Endothelial cell of umbilical vein (primary cell): ENCODE data around the gene FLACC1. TPM values are rescaled to one million over a fixed set of nuclear protein-coding genes. Genes with fewer than 3 reads are reported as not detected.

ENCODE experiments used
- BruUV-seq: library from RNA; stranded (reverse); fragments of 400-500 nt; replicated peaks from 2 replicates; lab custom pipeline; 2021; lab: Mats Ljungman, UMichigan
- CTCF ChIA-PET: fragments of 300-600, 350-600 bp; sonication (Branson Sonifier 250); formaldehyde crosslinking; loops from one replicate; lab custom pipeline; 2021; ENCODE audit warnings: antibody characterized with exemption, inconsistent platforms; lab: Charles Lee
- POLR2A ChIA-PET: fragments of 300-600, 350-600 bp; sonication (Branson Sonifier 250); formaldehyde crosslinking; loops from one replicate; lab custom pipeline; 2021; ENCODE audit warnings: antibody characterized with exemption, inconsistent platforms; lab: Charles Lee
- DNase-seq: peaks from one replicate; pipeline ENCODE4 v3.0.0-alpha.2; 2011; ENCODE audit warnings: low read depth, low spot score
- FAIRE-seq: peaks from 2 replicates; lab custom pipeline; 2011; peaks lifted over from hg19 to GRCh38; lab: Jason Lieb, UNC
- H2AFZ ChIP-seq: 2 replicates; pipeline ENCODE4 v1.6.0; 2012; ENCODE audit warnings: low read depth, low read length, control low read depth, inconsistent platforms
- H3K27ac ChIP-seq: 2 replicates; pipeline ENCODE4 v1.5.1; 2011; ENCODE audit warnings: low read depth, mild to moderate bottlenecking, control low read depth, low read length, moderate library complexity; ENCODE audit not compliant: insufficient read depth
- H3K27me3 ChIP-seq, 2 experiments: 2 replicates each; pipeline versions ENCODE4 v1.6.0 to v1.6.1; 2011; ENCODE audit warnings: low read length in 2 of 2, mixed read lengths in 1 of 2; ENCODE audit not compliant: control insufficient read depth in 2 of 2, insufficient read depth in 2 of 2
- H3K36me3 ChIP-seq, 2 experiments: 2 replicates in 1 of 2; 3 replicates in 1 of 2; pipeline ENCODE4 v1.5.1; 2011; ENCODE audit warnings: low read length in 2 of 2, mild to moderate bottlenecking in 1 of 2, moderate library complexity in 1 of 2; ENCODE audit not compliant: control insufficient read depth in 2 of 2, insufficient read depth in 2 of 2; ENCODE audit errors: extremely low read depth in 1 of 2
- H3K4me1 ChIP-seq: 3 replicates; pipeline ENCODE4 v1.5.1; 2011; ENCODE audit warnings: mild to moderate bottlenecking, low read length; ENCODE audit not compliant: control insufficient read depth, insufficient read depth; ENCODE audit errors: extremely low read depth
- H3K4me2 ChIP-seq: 2 replicates; pipeline ENCODE4 v1.6.1; 2011; ENCODE audit warnings: low read length, control low read depth, mixed read lengths; ENCODE audit not compliant: insufficient read depth
- H3K4me3 ChIP-seq, 3 experiments: fragments of 200-600 bp in 1 of 3; sonication (generic), shearing (Covaris generic) in 1 of 3; replicated peaks in 1 of 3; 2 replicates each; pipeline ENCODE4 v1.5.1; 2011 to 2016; ENCODE audit warnings: control low read depth in 3 of 3, low read length in 3 of 3, mild to moderate bottlenecking in 2 of 3, inconsistent platforms in 1 of 3, low read depth in 1 of 3, moderate library complexity in 1 of 3; ENCODE audit not compliant: insufficient read depth in 1 of 3
- H3K79me2 ChIP-seq: 2 replicates; pipeline ENCODE4 v1.6.0; 2012; ENCODE audit warnings: low read length, inconsistent platforms; ENCODE audit not compliant: control insufficient read depth, insufficient read depth
- H3K9ac ChIP-seq: replicated peaks from 2 replicates; pipeline ENCODE3; 2011; ENCODE audit warnings: low read length, control low read depth; ENCODE audit not compliant: insufficient read depth; ENCODE audit errors: extremely low read depth
- H3K9me1 ChIP-seq: replicated peaks from 3 replicates; pipeline ENCODE4 v1.6.0; 2011; ENCODE audit warnings: mild to moderate bottlenecking, low read length; ENCODE audit not compliant: control insufficient read depth, insufficient read depth; ENCODE audit errors: extremely low read depth
- H3K9me3 ChIP-seq: replicated peaks from 2 replicates; pipeline ENCODE4 v1.5.1; 2012; ENCODE audit warnings: low read length, inconsistent platforms; ENCODE audit not compliant: control insufficient read depth, insufficient read depth
- H4K20me1 ChIP-seq: replicated peaks from 2 replicates; pipeline ENCODE3; 2011; ENCODE audit warnings: mild to moderate bottlenecking, low read length; ENCODE audit not compliant: control insufficient read depth, insufficient read depth; ENCODE audit errors: extremely low read depth
- CTCF ChIP-seq, 2 donors: IDR thresholded peaks; 1 replicate in 1 of 2; 2 replicates in 1 of 2; pipeline ENCODE4 v1.5.1; 2011; ENCODE audit warnings: low read length in 2 of 2, mild to moderate bottlenecking in 2 of 2, moderate library complexity in 2 of 2, control low read depth in 1 of 2, inconsistent platforms in 1 of 2, low read depth in 1 of 2; ENCODE audit not compliant: insufficient read depth in 1 of 2; ENCODE audit errors: extremely low read depth in 1 of 2
- EZH2 ChIP-seq: IDR thresholded peaks from 2 replicates; pipeline ENCODE4 v1.6.1; 2012; ENCODE audit warnings: borderline replicate concordance, low read depth, mild to moderate bottlenecking, moderate library complexity, low read length, inconsistent platforms; ENCODE audit not compliant: severe bottlenecking
- FOS ChIP-seq: IDR thresholded peaks from 2 replicates; pipeline ENCODE4 v1.6.1; 2011; ENCODE audit warnings: mild to moderate bottlenecking, low read length, moderate library complexity, borderline replicate concordance; ENCODE audit not compliant: insufficient read depth
- GATA2 ChIP-seq: IDR thresholded peaks from 2 replicates; pipeline ENCODE4 v1.7.0; 2011; ENCODE audit warnings: low read depth, mild to moderate bottlenecking, moderate library complexity, mixed read lengths, low read length; ENCODE audit not compliant: insufficient read length, insufficient read depth
- JUN ChIP-seq: IDR thresholded peaks from 2 replicates; pipeline ENCODE4 v1.6.1; 2011; ENCODE audit warnings: borderline replicate concordance, low read depth; ENCODE audit not compliant: insufficient read length, insufficient read depth
- MAX ChIP-seq: IDR thresholded peaks from 2 replicates; pipeline ENCODE4 v1.6.1; 2011; ENCODE audit not compliant: insufficient read depth, insufficient read length
- MYC ChIP-seq: IDR thresholded peaks from one replicate; pipeline ENCODE4 v1.6.1; 2011; ENCODE audit warnings: mild to moderate bottlenecking, low read depth, low read length
- POLR2A ChIP-seq: IDR thresholded peaks from 2 replicates; pipeline ENCODE4 v1.6.1; 2012; ENCODE audit warnings: low read depth, mild to moderate bottlenecking, control low read depth, low read length
- POLR2AphosphoS5 ChIP-seq: IDR thresholded peaks from 2 replicates; pipeline ENCODE4 v1.6.1; 2012; ENCODE audit warnings: low read depth, mild to moderate bottlenecking, control low read depth, low read length, moderate library complexity; ENCODE audit not compliant: insufficient read depth
- dilution Hi-C: fragments of 300-500 bp; cut with MboI; formaldehyde crosslinking; loops from one replicate; pipeline ENCODE4 v1.15.0; 2019; ENCODE audit warnings: low sequenced_read_pairs; ENCODE audit not compliant: extremely low pct_ligation_motif_present
- intact Hi-C: fragments of 100-400 bp; cut with micrococcal nuclease; formaldehyde crosslinking; loops from one replicate; pipeline ENCODE4 v1.10.0; 2022
- polyA plus RNA-seq, 4 experiments: library from polyadenylated mRNA; depleted of rRNA in 3 of 4; stranded (reverse) in 3 of 4; unstranded in 1 of 4; fragments of >200 nt; gene quantifications; 2 replicates each; pipeline versions ENCODE4 v1.2.1 to v1.2.3, GENCODE V29; 2011 to 2012; ENCODE audit warnings: missing spikeins in 1 of 4
- total RNA-seq: library from RNA; stranded (reverse); gene quantifications from 2 replicates; pipeline ENCODE4 v1.2.3, GENCODE V29; 2021

Gene FLACC1
- total and polyA plus RNA-seq, 2 donors (not counting 3 experiments of a cell fraction or from before 2014, with no cell fraction given), result 0.11 to 1.4 TPM

- H3K9me1 ChIP-seq, result no peaks in the 10 kb centered on the region
- no peak for DNase-seq
- BruUV-seq, result no TSS peak
- POLR2A ChIA-PET, result no interaction called here
- no peak for FAIRE-seq
- H3K4me1 ChIP-seq, result no peaks in the 10 kb centered on the region
- intact Hi-C loops (no loop called here), dilution Hi-C loops (no loop called here)
- no peaks in the 10 kb centered on the region for H3K36me3 ChIP-seq
- no peaks in the 10 kb centered on the region for H3K79me2 ChIP-seq
- no peak overlapping the region for H3K27ac ChIP-seq
- no peak for TF ChIP-seq MYC
- no peak for TF ChIP-seq POLR2AphosphoS5
- no peak for TF ChIP-seq POLR2A
- TF ChIP-seq MAX, result no peak
- no peak for TF ChIP-seq CTCF (IDR thresholded peaks at IDR 0.05; ENCODE audit: extremely low read depth in 1 of 2, insufficient read depth in 1 of 2, low read depth in 1 of 2, low read length in 2 of 2)
- TF ChIP-seq JUN, result no peak
- TF ChIP-seq EZH2, result no peak
- TF ChIP-seq FOS, result no peak
- TF ChIP-seq GATA2, result no peak
- no peak overlapping the region for H3K9ac ChIP-seq
- H3K4me2 ChIP-seq, result no peak overlapping the region
- no peaks in the 10 kb centered on the region for H4K20me1 ChIP-seq
- H2AFZ ChIP-seq, result no peak overlapping the region
- peaks cover 0 to 4% of the 10 kb centered on the region in 2 experiments for H3K27me3 ChIP-seq
- no peaks in the 10 kb centered on the region for H3K9me3 ChIP-seq
- CTCF ChIA-PET, result interaction anchor here (1.3 to 1.7 kb wide), 2 partner anchors 16 to 116 kb away, joined by 4 to 5 read pairs; no protein-coding TSS in a partner anchor
- H3K4me3 ChIP-seq, result no peak overlapping the region
These were observed 108.8 kb downstream of the FLACC1 start for GRCh38 chr2:201248288-201248844.
